Liver (tissue), 9 donors: Measurements from ENCODE around the gene CHP2. TPM values are rescaled to one million over a fixed set of nuclear protein-coding genes. Genes with fewer than 3 reads are reported as not detected.

ENCODE experiments used
- DNase-seq: peaks from one replicate; pipeline ENCODE4 v3.0.0-alpha.2; 2017; ENCODE audit warnings: low spot score
- H3K27ac ChIP-seq, 2 donors: one replicate each; pipeline ENCODE4 v1.7.0; 2013; ENCODE audit warnings: inconsistent platforms in 2 of 2, low read length in 2 of 2, control low read depth in 1 of 2, low read depth in 1 of 2, mild to moderate bottlenecking in 1 of 2
- H3K27me3 ChIP-seq, 4 donors: one replicate each; pipeline versions ENCODE4 v1.6.1 to v1.7.0; 2013; ENCODE audit warnings: low read length in 3 of 4, inconsistent platforms in 1 of 4, mild to moderate bottlenecking in 1 of 4, moderate library complexity in 1 of 4; ENCODE audit not compliant: control insufficient read depth in 4 of 4, insufficient read depth in 4 of 4
- H3K36me3 ChIP-seq, 4 donors: one replicate each; pipeline versions ENCODE4 v1.6.1 to v1.7.0; 2013; ENCODE audit warnings: low read length in 3 of 4, mild to moderate bottlenecking in 3 of 4, low read depth in 1 of 4, moderate library complexity in 1 of 4; ENCODE audit not compliant: control insufficient read depth in 4 of 4, insufficient read depth in 3 of 4
- H3K4me1 ChIP-seq, 4 donors: one replicate each; pipeline versions ENCODE4 v1.6.1 to v1.7.0; 2013; ENCODE audit warnings: low read length in 3 of 4, mild to moderate bottlenecking in 3 of 4, moderate library complexity in 1 of 4; ENCODE audit not compliant: control insufficient read depth in 4 of 4, insufficient read depth in 4 of 4
- H3K4me3 ChIP-seq, 3 donors: one replicate each; pipeline versions ENCODE4 v1.6.1 to v1.7.0; 2013; ENCODE audit warnings: low read length in 3 of 3, control low read depth in 1 of 3, low read depth in 1 of 3, mild to moderate bottlenecking in 1 of 3
- H3K9ac ChIP-seq, 2 donors: one replicate each; pipeline ENCODE4 v1.7.0; 2013; ENCODE audit warnings: low read length in 2 of 2, mild to moderate bottlenecking in 2 of 2, moderate library complexity in 2 of 2, control low read depth in 1 of 2, low read depth in 1 of 2
- H3K9me3 ChIP-seq, 4 donors: one replicate each; pipeline versions ENCODE4 v1.6.1 to v1.7.0; 2013; ENCODE audit warnings: low read length in 3 of 4; ENCODE audit not compliant: control insufficient read depth in 4 of 4
- ATF3 ChIP-seq: IDR thresholded peaks from 2 replicates; pipeline ENCODE4 v1.6.1; 2016; ENCODE audit warnings: antibody characterized with exemption
- CTCF ChIP-seq: fragments of 150-350 bp; IDR thresholded peaks from 2 replicates; pipeline ENCODE4 v1.5.1; 2017; ENCODE audit warnings: improper control_type of control experiment, low read depth, low read length; ENCODE audit not compliant: missing input control
- FOXA1 ChIP-seq: IDR thresholded peaks from 2 replicates; pipeline ENCODE4 v1.6.1; 2016; ENCODE audit warnings: antibody characterized with exemption
- FOXA2 ChIP-seq: IDR thresholded peaks from 2 replicates; pipeline ENCODE4 v1.6.1; 2016; ENCODE audit warnings: antibody characterized with exemption
- HNF4G ChIP-seq: IDR thresholded peaks from 2 replicates; pipeline ENCODE4 v1.6.1; 2016; ENCODE audit warnings: antibody characterized with exemption
- NR2F2 ChIP-seq: IDR thresholded peaks from 2 replicates; pipeline ENCODE4 v1.6.1; 2016; ENCODE audit warnings: antibody characterized with exemption
- RAD21 ChIP-seq, 2 donors: IDR thresholded peaks; 2 replicates each; pipeline ENCODE4 v1.6.1; 2016; ENCODE audit warnings: antibody characterized with exemption in 2 of 2, mild to moderate bottlenecking in 2 of 2
- RXRA ChIP-seq, 2 donors: IDR thresholded peaks; 2 replicates each; pipeline ENCODE4 v1.6.1; 2017 to 2018; ENCODE audit warnings: antibody characterized with exemption in 2 of 2, mild to moderate bottlenecking in 1 of 2
- SP1 ChIP-seq: IDR thresholded peaks from 2 replicates; pipeline ENCODE4 v1.6.1; 2018; ENCODE audit warnings: antibody characterized with exemption, mild to moderate bottlenecking
- WGBS: extraction: QIAGEN DNeasy Blood & Tissue Kit; methylation state at CpG from one replicate; pipeline ENCODE4 v1.1.7; 2013; 5-methylcytosine and 5-hydroxymethylcytosine counted together
- polyA plus RNA-seq, 2 donors: library from polyadenylated mRNA; stranded (reverse) in 1 of 2; unstranded in 1 of 2; fragments of 200-250 nt in 1 of 2; fragments of >200 nt in 1 of 2; fragmentation: Nextera tagmentation in 1 of 2; extraction: Ambion mirVana in 1 of 2; gene quantifications; one replicate each; pipeline versions ENCODE4 v1.2.1 to v1.2.3, GENCODE V29; 2013 to 2015
- total RNA-seq, 2 donors: library from RNA; depleted of rRNA; stranded (reverse); fragments of >200 nt; gene quantifications; one replicate each; pipeline ENCODE4 v1.2.3, GENCODE V29; 2014
- donor health status: healthy.
- donor health status: healthy.
- donor health status: healthy.
- donor health status: healthy.
- donor health status: healthy.

The CHP2 gene
- total and polyA plus RNA-seq, 4 donors: not detected

GRCh38 chr16:23803591-23804123, 48.8 kb downstream of the CHP2 start:
- Histone ChIP-seq H3K36me3 (no peaks in the 10 kb centered on the region), H3K9me3 (no peaks in the 10 kb centered on the region), H3K4me1 (peaks cover 0 to 2% (median 0%) of the 10 kb centered on the region in 4 donors), H3K4me3 (no peak overlapping the region), H3K9ac (no peak overlapping the region), H3K27ac (no peak overlapping the region), H3K27me3 (no peaks in the 10 kb centered on the region)
- no peak for DNase-seq
- WGBS: 11% methylated on average over 9 of the region's 9 CpGs
- TF ChIP-seq CTCF (peak; percentile 39), FOXA2 (no peak), FOXA1 (no peak), RAD21 (IDR thresholded peaks at IDR 0.05) (peak; percentile 58 to 73)

DNA sequence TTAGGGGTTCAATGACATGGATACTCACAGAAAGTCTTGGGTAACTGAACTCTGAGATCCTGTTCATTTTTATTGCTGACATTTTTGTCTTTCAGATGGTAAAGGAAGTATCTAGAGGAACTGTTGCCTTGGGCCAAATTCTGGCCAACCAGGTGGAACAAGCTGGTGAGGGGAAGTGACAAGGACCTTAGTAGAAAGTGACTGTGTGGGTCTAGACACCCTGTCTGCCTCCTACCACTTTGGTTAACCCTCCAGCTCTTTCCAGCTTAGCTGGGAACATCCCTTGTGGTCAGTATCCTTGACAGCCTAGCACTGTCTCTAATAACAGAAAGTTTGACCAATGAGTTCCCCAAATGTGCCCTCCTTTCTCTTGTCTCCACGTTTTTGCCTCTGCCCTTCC, 52.2 kb downstream of the CHP2 start:
- H3K9ac ChIP-seq: no peak overlapping the region
- H3K27me3 ChIP-seq: peaks cover 0 to 3% (median 0%) of the 10 kb centered on the region in 4 donors
- no peak overlapping the region for H3K27ac ChIP-seq
- H3K36me3 ChIP-seq: no peaks in the 10 kb centered on the region
- no peak for DNase-seq
- H3K9me3 ChIP-seq: no peaks in the 10 kb centered on the region
- H3K4me1 ChIP-seq: no peaks in the 10 kb centered on the region
- no peak overlapping the region for H3K4me3 ChIP-seq
- TF ChIP-seq CTCF: no peak
- TF ChIP-seq ATF3: no peak
- no peak for TF ChIP-seq SP1
- no peak for TF ChIP-seq RXRA (IDR thresholded peaks at IDR 0.05)
- no peak for TF ChIP-seq HNF4G
- TF ChIP-seq NR2F2: no peak
- 28% methylated on average over 1 of the region's 1 CpG for WGBS

Other genes starting within 250 kb of the CHP2 start
- gene GGA2, start 244.5 kb upstream of the CHP2 start, total RNA-seq: 10 to 100 TPM; 21.0 to 23.9 TPM
- gene GGA2, start 244.5 kb upstream of the CHP2 start, polyA plus RNA-seq: 10 to 100 TPM in 1 of 2 donors, 1 to 10 TPM in 1; 8.4 to 11.1 TPM
- 10 to 100 TPM; 17.2 to 31.0 TPM for gene EARS2, start 197.7 kb upstream of the CHP2 start, total RNA-seq
- 10 to 100 TPM; 11.6 to 22.1 TPM for gene EARS2, start 197.7 kb upstream of the CHP2 start, polyA plus RNA-seq
- 10 to 100 TPM; 38.4 to 42.4 TPM for gene UBFD1, start 197.3 kb upstream of the CHP2 start, total RNA-seq
- 10 to 100 TPM in 1 of 2 donors, 1 to 10 TPM in 1; 9.2 to 12.8 TPM for gene UBFD1, start 197.3 kb upstream of the CHP2 start, polyA plus RNA-seq
- gene NDUFAB1, start 158.7 kb upstream of the CHP2 start, total RNA-seq: 100 to 1,000 TPM in 1 of 2 donors, 10 to 100 TPM in 1; 47.4 to 130 TPM
- gene NDUFAB1, start 158.7 kb upstream of the CHP2 start, polyA plus RNA-seq: 100 to 1,000 TPM; 168 to 263 TPM
- gene PALB2, start 113.7 kb upstream of the CHP2 start, total RNA-seq: 1 to 10 TPM; 4.5 to 7.6 TPM
- gene PALB2, start 113.7 kb upstream of the CHP2 start, polyA plus RNA-seq: 1 to 10 TPM; 4.1 to 5.0 TPM
- gene DCTN5, start 113.6 kb upstream of the CHP2 start, total RNA-seq: 10 to 100 TPM; 15.1 to 20.9 TPM
- 10 to 100 TPM in 1 of 2 donors, 1 to 10 TPM in 1; 8.3 to 16.9 TPM for gene DCTN5, start 113.6 kb upstream of the CHP2 start, polyA plus RNA-seq
- 10 to 100 TPM in 1 of 2 donors, under 1 TPM in 1; 0.33 to 30.3 TPM for gene PLK1, start 76.1 kb upstream of the CHP2 start, total RNA-seq
- gene PLK1, start 76.1 kb upstream of the CHP2 start, polyA plus RNA-seq: 1 to 10 TPM; 1.2 to 3.4 TPM
- under 1 TPM in 1 of 2 donors, not detected in 1; 0.17 TPM for gene ERN2, start 41.8 kb upstream of the CHP2 start, total RNA-seq
- under 1 TPM in 1 of 2 donors, not detected in 1; 0.01 TPM for gene ERN2, start 41.8 kb upstream of the CHP2 start, polyA plus RNA-seq
- 1 to 10 TPM; 6.2 to 9.4 TPM for gene PRKCB, start 81.0 kb downstream of the CHP2 start, total RNA-seq
- 1 to 10 TPM; 1.6 to 1.7 TPM for gene PRKCB, start 81.0 kb downstream of the CHP2 start, polyA plus RNA-seq